DND-41 (cell line): ENCODE data around the gene VPS37D.
"Not testable (repeated sequence)": the region's sequence is repeated elsewhere in the genome, so short reads cannot be mapped to it uniquely, and the experiment has no call there.

Experiments
- ATAC-seq: fragments of 200-7000 bp; cut with Tn5 transposase; 3 replicates; pipeline ENCODE4 v1.9.1; 2021; ENCODE audit warnings: low read depth; ENCODE audit not compliant: insufficient read depth
- DNase-seq: peaks from one replicate; pipeline ENCODE4 v3.0.0-alpha.2; 2020
- H2AFZ ChIP-seq: 2 replicates; pipeline ENCODE4 v1.6.0; 2012; ENCODE audit warnings: low read depth, low read length
- H3K27ac ChIP-seq: 2 replicates; pipeline ENCODE4 v1.5.1; 2012; ENCODE audit warnings: low read length, inconsistent platforms
- H3K27me3 ChIP-seq: fragments of 200-600 bp; sonication (generic); 2 replicates; pipeline ENCODE4 v1.6.0; 2012; ENCODE audit warnings: low read length, mild to moderate bottlenecking, inconsistent platforms; ENCODE audit not compliant: insufficient read depth, poor library complexity
- H3K36me3 ChIP-seq: 2 replicates; pipeline ENCODE4 v1.5.1; 2012; ENCODE audit warnings: low read length, inconsistent platforms; ENCODE audit not compliant: insufficient read depth
- H3K4me1 ChIP-seq: 2 replicates; pipeline ENCODE4 v1.5.1; 2012; ENCODE audit warnings: mild to moderate bottlenecking, low read length; ENCODE audit not compliant: insufficient read depth
- H3K4me2 ChIP-seq: 2 replicates; pipeline ENCODE4 v1.6.0; 2012; ENCODE audit warnings: mild to moderate bottlenecking, moderate library complexity, low read length, inconsistent platforms; ENCODE audit not compliant: insufficient read depth
- H3K4me3 ChIP-seq, 2 experiments: fragments of 200-600 bp in 1 of 2; shearing (Covaris generic) in 1 of 2; 2 replicates each; pipeline ENCODE4 v1.5.1; 2012 to 2016; ENCODE audit warnings: inconsistent platforms in 2 of 2, low read length in 2 of 2, mild to moderate bottlenecking in 2 of 2, low read depth in 1 of 2, moderate library complexity in 1 of 2
- H3K79me2 ChIP-seq: 2 replicates; pipeline ENCODE4 v1.6.0; 2012; ENCODE audit warnings: low read length, inconsistent platforms; ENCODE audit not compliant: insufficient read depth
- H3K9ac ChIP-seq: 2 replicates; pipeline ENCODE4 v1.6.0; 2012; ENCODE audit warnings: low read depth, mild to moderate bottlenecking, inconsistent platforms, low read length, moderate library complexity
- H3K9me3 ChIP-seq: 2 replicates; pipeline ENCODE4 v1.5.1; 2012; ENCODE audit warnings: low read length, moderate library complexity, mild to moderate bottlenecking, inconsistent platforms; ENCODE audit not compliant: insufficient read depth, severe bottlenecking
- H4K20me1 ChIP-seq: 2 replicates; pipeline ENCODE4 v1.6.0; 2012; ENCODE audit warnings: low read length; ENCODE audit not compliant: insufficient read depth
- EZH2 ChIP-seq: IDR thresholded peaks from 3 replicates; pipeline ENCODE4 v1.6.1; 2012; ENCODE audit warnings: borderline replicate concordance, low read depth, mild to moderate bottlenecking, moderate library complexity, low read length, inconsistent platforms; ENCODE audit not compliant: severe bottlenecking
- TF ChIP-seq, protein P1 (sequence below): IDR thresholded peaks from 2 replicates; pipeline ENCODE4 v1.5.1; 2012; ENCODE audit warnings: borderline replicate concordance, low read length, moderate library complexity, mild to moderate bottlenecking; ENCODE audit not compliant: poor library complexity, severe bottlenecking; ENCODE audit errors: extremely low read depth

Gene VPS37D

DNA sequence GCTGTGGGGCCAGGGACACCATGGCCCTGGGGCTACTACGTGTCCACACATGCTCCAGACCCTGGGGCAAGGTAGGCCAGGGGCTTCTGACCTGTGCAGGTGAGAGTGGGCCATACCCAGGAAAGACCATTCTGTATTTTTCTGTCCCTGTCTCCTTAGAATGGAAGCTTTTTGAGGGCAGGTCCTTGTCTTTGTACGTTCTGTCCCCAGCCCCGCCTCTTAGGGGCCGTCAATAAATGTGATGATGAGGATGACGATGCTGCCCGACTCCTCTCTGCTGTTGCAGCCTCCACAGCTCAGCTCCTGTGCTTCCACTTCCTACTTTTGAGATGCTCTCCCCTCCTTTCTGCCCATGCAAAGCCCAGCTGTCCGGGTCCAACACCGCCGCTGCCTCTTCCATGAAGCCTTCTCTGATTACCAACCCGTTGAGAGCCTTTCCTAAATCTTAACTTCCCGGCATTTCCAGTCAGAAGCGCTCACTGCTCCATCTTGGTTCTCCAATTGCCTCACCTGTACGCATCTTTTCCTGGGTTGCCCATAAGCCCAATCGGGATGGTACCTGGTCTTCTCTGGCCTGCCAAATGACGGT lies 4.3 kb downstream of the VPS37D start:
- peaks cover 11% of the 10 kb centered on the region for H3K4me1 ChIP-seq
- TF ChIP-seq EZH2 = no peak
- TF ChIP-seq, protein P1, sequence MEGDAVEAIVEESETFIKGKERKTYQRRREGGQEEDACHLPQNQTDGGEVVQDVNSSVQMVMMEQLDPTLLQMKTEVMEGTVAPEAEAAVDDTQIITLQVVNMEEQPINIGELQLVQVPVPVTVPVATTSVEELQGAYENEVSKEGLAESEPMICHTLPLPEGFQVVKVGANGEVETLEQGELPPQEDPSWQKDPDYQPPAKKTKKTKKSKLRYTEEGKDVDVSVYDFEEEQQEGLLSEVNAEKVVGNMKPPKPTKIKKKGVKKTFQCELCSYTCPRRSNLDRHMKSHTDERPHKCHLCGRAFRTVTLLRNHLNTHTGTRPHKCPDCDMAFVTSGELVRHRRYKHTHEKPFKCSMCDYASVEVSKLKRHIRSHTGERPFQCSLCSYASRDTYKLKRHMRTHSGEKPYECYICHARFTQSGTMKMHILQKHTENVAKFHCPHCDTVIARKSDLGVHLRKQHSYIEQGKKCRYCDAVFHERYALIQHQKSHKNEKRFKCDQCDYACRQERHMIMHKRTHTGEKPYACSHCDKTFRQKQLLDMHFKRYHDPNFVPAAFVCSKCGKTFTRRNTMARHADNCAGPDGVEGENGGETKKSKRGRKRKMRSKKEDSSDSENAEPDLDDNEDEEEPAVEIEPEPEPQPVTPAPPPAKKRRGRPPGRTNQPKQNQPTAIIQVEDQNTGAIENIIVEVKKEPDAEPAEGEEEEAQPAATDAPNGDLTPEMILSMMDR = no peak
- H3K4me2 ChIP-seq = no peak overlapping the region
- H3K27me3 ChIP-seq = peaks cover 6% of the 10 kb centered on the region
- no peak for DNase-seq
- H3K4me3 ChIP-seq = no peak overlapping the region
- H3K9ac ChIP-seq = no peak overlapping the region
- no peaks in the 10 kb centered on the region for H3K79me2 ChIP-seq
- H2AFZ ChIP-seq = no peak overlapping the region
- no peaks in the 10 kb centered on the region for H4K20me1 ChIP-seq
- no peak for ATAC-seq
- H3K9me3 ChIP-seq = no peaks in the 10 kb centered on the region
- H3K36me3 ChIP-seq = no peaks in the 10 kb centered on the region
- no peak overlapping the region for H3K27ac ChIP-seq

DNA sequence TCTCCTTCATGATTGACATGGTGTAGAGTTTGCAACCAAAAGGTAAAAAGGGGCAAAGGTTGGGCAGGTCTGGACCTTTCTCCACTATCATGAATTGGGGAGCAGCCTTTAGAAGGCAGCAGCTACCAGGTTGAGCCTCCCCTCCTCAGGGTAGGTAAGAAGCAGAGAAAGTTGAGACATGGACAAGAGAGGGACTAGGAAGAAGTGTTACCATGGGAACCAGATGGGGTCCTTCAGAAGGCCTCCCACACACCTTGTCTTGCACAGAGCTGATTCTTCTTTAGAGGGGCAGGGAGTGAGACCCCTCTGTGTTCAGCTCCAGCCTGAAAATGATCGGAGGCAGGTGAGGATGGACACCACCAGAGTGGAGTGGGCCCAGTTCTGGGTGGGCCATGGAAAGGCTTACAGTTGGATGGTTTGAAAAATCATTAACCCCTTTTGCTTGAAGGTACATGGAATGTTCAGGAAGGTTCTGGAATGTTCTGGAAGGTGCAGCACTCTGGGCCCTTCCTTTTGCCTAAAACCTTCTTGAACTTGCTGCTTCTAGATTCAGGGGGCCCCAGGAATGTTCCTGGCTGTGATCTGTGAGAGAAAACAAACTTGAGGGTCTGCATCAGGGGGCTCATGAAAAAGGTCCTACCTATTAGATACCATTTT lies 7.0 kb downstream of the VPS37D start:
- no peak for TF ChIP-seq EZH2
- TF ChIP-seq, protein P1 = no peak
- Histone ChIP-seq H3K36me3 (peaks cover 17% of the 10 kb centered on the region), H3K4me1 (no peaks in the 10 kb centered on the region), H3K4me3 (no peak overlapping the region), H4K20me1 (peaks cover 14% of the 10 kb centered on the region), H3K9ac (no peak overlapping the region), H3K27ac (no peak overlapping the region), H3K27me3 (no peaks in the 10 kb centered on the region), H2AFZ (no peak overlapping the region), H3K9me3 (no peaks in the 10 kb centered on the region), H3K79me2 (peaks cover 9% of the 10 kb centered on the region; the same call in 1 of the 2 replicates), H3K4me2 (no peak overlapping the region)
- no peak for ATAC-seq
- DNase-seq = no peak

DNA sequence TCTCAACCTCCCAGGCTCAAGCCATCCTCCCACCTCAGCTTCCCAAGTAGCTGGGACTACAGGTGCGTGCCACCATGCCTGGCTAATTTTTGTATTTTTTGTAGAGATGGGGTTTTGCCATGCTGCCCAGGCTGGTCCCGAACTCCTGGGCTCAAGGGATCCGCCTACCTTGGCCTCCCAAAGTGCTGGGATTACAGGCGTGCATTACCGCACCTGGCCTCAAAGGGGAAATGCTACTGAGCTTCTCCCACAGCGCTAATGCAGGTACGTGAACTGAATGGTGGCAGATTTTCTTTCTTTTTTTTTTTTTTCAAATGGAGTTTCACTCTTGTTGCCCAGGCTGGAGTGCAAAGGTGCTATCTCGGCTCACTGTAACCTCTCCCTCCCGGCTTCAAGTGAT lies 8.4 kb downstream of the VPS37D start:
- not testable (repeated sequence) for H3K27ac ChIP-seq, H2AFZ ChIP-seq, H3K4me3 ChIP-seq, ATAC-seq, H3K4me1 ChIP-seq, H3K4me2 ChIP-seq, H3K9ac ChIP-seq, H3K27me3 ChIP-seq, H3K9me3 ChIP-seq, DNase-seq
- H3K79me2 ChIP-seq = peaks cover 22% of the 10 kb centered on the region
- H4K20me1 ChIP-seq = peaks cover 22% of the 10 kb centered on the region
- H3K36me3 ChIP-seq = peaks cover 25% of the 10 kb centered on the region

DNA sequence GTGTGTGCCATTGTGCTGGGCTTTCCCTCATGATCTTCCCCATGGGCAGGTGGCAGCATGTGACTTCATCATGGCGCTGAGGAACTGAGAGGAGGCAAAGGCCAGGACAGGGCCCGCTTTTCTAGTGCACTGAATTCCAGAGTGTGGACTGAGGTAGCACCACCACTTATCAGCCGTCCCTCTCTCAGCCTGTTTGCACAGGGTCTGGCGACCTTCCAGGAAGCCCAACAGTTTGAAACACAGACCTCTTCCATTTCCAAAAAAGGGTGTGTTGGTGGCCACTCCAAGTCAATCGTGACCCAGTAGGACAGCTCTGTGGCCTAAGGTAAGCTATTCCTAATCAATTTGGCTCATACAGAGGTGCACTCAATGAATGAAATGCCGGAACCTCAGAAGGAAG lies 11.2 kb downstream of the VPS37D start:
- H3K4me1 ChIP-seq = peaks cover 25% of the 10 kb centered on the region
- H3K4me2 ChIP-seq = no peak overlapping the region
- H2AFZ ChIP-seq = no peak overlapping the region
- no peak for DNase-seq
- peaks cover 30% of the 10 kb centered on the region for H3K36me3 ChIP-seq
- no peak for TF ChIP-seq EZH2
- TF ChIP-seq, protein P1 = no peak
- H3K79me2 ChIP-seq = peaks cover 48% of the 10 kb centered on the region
- ATAC-seq = no peak
- H3K27ac ChIP-seq = no peak overlapping the region
- H4K20me1 ChIP-seq = peaks cover 27% of the 10 kb centered on the region
- H3K27me3 ChIP-seq = no peaks in the 10 kb centered on the region
- H3K4me3 ChIP-seq = no peak overlapping the region
- no peak overlapping the region for H3K9ac ChIP-seq
- H3K9me3 ChIP-seq = no peaks in the 10 kb centered on the region
